ENCODE results near the gene CDC14A.

CDC14A gene

GRCh38 chr1:100428160-100428559, 75.9 kb downstream of the CDC14A start:
- H3K27ac ChIP-seq: no peak overlapping the region
- H3K9me3 ChIP-seq (ENCODE audit: severe bottlenecking): no peaks in the 10 kb centered on the region
- H3K4me3 ChIP-seq (ENCODE audit: low read depth, low read length): no peak overlapping the region
- no peak for DNase-seq
- no peak for TF ChIP-seq CTCF (IDR thresholded peaks at IDR 0.05; ENCODE audit: low read depth, low read length)
- H3K36me3 ChIP-seq: no peaks in the 10 kb centered on the region
- no peaks in the 10 kb centered on the region for H3K27me3 ChIP-seq (ENCODE audit: insufficient read depth, low read depth, severe bottlenecking)

- Histone ChIP-seq H3K36me3 (no peaks in the 10 kb centered on the region), H3K4me3 (ENCODE audit: low read depth, low read length) (no peak overlapping the region), H3K9me3 (ENCODE audit: severe bottlenecking) (no peaks in the 10 kb centered on the region), H3K27ac (no peak overlapping the region), H3K27me3 (ENCODE audit: insufficient read depth, low read depth, severe bottlenecking) (no peaks in the 10 kb centered on the region)
- DNase-seq: no peak
- no peak for TF ChIP-seq CTCF (IDR thresholded peaks at IDR 0.05; ENCODE audit: low read depth, low read length)
Observed at GRCh38 chr1:100430325-100430756, 78.0 kb downstream of the CDC14A start.

- Histone ChIP-seq H3K9me3 (ENCODE audit: severe bottlenecking) (no peaks in the 10 kb centered on the region), H3K36me3 (no peaks in the 10 kb centered on the region), H3K4me3 (ENCODE audit: low read depth, low read length) (no peak overlapping the region), H3K27ac (no peak overlapping the region), H3K27me3 (ENCODE audit: insufficient read depth, low read depth, severe bottlenecking) (no peaks in the 10 kb centered on the region)
- DNase-seq: no peak
- no peak for TF ChIP-seq CTCF (IDR thresholded peaks at IDR 0.05; ENCODE audit: low read depth, low read length)
Observed at GRCh38 chr1:100431954-100432353, 79.6 kb downstream of the CDC14A start.

- Histone ChIP-seq H3K36me3 (no peaks in the 10 kb centered on the region), H3K27ac (no peak overlapping the region), H3K27me3 (ENCODE audit: insufficient read depth, low read depth, severe bottlenecking) (no peaks in the 10 kb centered on the region), H3K9me3 (ENCODE audit: severe bottlenecking) (no peaks in the 10 kb centered on the region), H3K4me3 (ENCODE audit: low read depth, low read length) (no peak overlapping the region)
- TF ChIP-seq CTCF (IDR thresholded peaks at IDR 0.05; ENCODE audit: low read depth, low read length): no peak
- no peak for DNase-seq
Observed at GRCh38 chr1:100433563-100433962, 81.3 kb downstream of the CDC14A start.

- Histone ChIP-seq H3K27me3 (ENCODE audit: insufficient read depth, low read depth, severe bottlenecking) (no peaks in the 10 kb centered on the region), H3K27ac (no peak overlapping the region), H3K4me3 (ENCODE audit: low read depth, low read length) (no peak overlapping the region), H3K36me3 (no peaks in the 10 kb centered on the region), H3K9me3 (ENCODE audit: severe bottlenecking) (no peaks in the 10 kb centered on the region)
- DNase-seq: no peak
- TF ChIP-seq CTCF (IDR thresholded peaks at IDR 0.05; ENCODE audit: low read depth, low read length): no peak
Observed at GRCh38 chr1:100434831-100435230, 82.5 kb downstream of the CDC14A start.

- DNase-seq: no peak
- H3K36me3 ChIP-seq: no peaks in the 10 kb centered on the region
- TF ChIP-seq CTCF (IDR thresholded peaks at IDR 0.05; ENCODE audit: low read depth, low read length): no peak
- H3K9me3 ChIP-seq (ENCODE audit: severe bottlenecking): no peaks in the 10 kb centered on the region
- no peaks in the 10 kb centered on the region for H3K27me3 ChIP-seq (ENCODE audit: insufficient read depth, low read depth, severe bottlenecking)
- H3K4me3 ChIP-seq (ENCODE audit: low read depth, low read length): no peak overlapping the region
- H3K27ac ChIP-seq: no peak overlapping the region
Observed at GRCh38 chr1:100438375-100438774, 86.1 kb downstream of the CDC14A start.

Data from WERI-Rb-1 (cell line).